ENCODE results near the gene PITHD1.
"Not testable (repeated sequence)": the region's sequence is repeated elsewhere in the genome, so short reads cannot be mapped to it uniquely, and the experiment has no call there.

Gene PITHD1, protein sequence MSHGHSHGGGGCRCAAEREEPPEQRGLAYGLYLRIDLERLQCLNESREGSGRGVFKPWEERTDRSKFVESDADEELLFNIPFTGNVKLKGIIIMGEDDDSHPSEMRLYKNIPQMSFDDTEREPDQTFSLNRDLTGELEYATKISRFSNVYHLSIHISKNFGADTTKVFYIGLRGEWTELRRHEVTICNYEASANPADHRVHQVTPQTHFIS

DNA sequence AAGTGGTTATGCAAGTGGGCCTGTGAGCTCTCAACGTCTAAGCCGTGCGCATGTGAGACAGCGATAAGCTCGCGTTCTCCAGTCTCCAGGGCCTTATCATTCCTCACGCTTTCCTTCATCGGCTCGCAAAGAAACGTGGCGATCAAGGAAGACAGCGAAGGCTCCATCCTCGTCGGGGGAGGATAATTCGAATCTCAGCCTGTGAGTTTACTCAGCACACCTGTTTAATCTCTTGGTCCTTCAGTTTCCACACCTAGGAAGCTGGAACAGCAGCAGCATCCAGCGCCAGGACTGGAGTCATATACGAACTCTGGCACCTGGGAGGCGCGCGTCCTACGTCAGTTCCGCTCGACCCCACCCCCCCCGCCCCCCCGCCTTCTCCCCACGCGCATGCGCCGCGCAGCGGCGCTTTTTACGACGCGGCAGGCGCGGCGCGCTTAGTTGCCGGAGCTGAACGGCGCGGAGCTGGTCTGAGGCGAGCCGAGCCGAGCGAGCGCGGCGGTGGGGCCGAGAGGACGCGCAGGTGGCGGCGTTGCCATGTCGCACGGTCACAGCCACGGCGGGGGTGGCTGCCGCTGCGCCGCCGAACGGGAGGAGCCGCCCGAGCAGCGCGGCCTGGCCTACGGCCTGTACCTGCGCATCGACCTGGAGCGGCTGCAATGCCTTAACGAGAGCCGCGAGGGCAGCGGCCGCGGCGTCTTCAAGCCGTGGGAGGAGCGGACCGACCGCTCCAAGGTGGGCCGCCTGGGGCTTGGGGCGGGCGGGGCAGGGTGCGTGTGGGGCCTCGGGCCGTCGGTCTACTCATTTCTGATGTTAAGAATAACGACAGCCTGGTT is at the start of gene PITHD1:
Gene PITHD1, plus strand, starts transcription at position 440 of the 836 bp plus-strand sequence. Its CDS starts 98 bp downstream, at position 538.
- DNase-seq = peak; percentile 71

DNA sequence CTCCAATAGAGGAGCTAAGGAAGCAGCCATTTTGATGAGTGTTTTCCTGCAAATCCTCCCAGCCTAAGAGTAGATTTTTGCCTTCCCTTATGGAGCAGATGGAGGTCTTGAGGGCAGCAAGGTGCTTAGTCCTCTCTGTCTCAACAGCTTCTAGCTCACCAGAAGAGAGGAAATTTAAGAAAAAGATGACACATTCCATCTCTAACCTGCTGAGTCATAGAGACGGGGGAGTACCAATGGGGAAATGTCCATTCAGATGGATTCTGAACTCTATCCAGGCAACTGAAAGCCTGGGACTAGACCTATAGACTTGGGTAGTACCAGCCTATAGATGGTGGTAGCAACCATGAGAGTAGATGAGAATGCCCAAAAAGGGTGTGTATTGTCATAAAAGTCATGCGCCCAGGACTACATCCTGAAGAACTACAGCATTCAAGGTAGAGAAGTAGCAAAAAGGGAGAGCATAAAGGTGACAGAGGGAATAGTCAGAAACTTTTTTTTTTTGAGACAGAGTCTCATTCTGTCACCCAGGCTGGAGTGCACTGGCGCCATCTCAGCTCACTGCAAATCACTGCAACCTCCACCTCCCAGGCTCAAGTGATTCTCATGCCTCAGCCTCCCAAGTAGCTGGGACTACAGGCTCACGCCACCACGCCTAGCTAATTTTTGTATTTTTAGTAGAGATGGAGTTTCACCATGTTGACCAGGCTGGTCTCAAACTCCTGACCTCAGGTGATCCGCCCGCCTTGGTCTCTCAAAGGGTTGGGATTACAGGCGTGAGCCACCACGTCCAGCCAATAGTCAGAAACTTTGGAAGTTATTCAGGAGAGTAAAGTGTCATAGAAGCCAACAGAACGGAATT is 45.6 kb upstream of the PITHD1 start:
- peak; percentile 58 for DNase-seq

DNA sequence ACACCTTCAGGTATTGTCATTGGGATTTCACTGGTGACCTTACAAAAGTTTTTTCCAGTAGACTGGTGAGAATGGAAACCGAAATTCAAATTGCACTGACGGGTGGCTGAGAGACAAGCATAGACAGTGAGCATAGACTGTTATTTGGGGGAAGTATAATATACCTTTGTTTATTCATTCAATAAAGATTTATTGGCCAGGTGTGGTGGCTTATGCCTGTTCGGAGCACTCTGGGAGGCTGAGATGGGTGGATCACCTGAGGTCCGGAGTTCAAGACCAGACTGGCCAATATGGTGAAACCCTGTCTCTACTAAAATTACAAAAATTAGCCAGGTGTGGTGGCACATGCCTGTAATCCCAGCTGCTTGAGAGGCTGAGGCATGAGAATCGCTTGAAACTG is 44.9 kb upstream of the PITHD1 start:
- DNase-seq = not testable (repeated sequence)

DNA sequence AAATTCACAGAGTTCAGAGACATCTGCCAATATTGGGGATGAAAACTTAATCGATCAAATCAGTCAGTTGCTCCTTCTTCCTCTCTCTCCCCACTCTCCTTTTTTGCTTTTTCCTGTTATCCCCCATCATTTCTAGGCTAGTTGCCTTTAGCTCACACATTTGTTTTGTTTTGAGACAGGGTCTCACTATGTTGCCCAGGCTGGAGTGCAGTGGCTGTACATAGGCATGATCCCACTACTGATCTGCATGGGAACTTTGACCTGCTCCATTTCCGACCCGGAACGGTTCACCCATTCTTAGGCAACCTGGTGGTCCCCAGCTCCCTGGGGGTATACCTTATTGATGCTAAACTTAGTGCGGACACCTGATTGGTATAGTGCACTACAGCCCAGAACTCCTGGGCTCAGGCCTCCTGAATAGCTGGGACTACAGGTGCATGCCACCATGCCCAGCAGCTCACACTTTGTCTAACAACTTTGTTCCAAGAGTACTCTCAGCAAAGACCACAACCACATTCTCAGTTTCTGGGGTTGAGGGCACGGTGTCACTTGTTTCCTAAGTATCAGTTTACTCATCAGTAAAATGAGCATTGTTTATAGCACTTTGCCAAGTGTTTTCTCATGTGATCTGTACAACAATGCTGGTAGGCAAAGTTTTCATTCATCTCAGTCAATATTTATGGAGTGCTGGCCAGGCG is 41.6 kb upstream of the PITHD1 start:
- no peak for DNase-seq

DNA sequence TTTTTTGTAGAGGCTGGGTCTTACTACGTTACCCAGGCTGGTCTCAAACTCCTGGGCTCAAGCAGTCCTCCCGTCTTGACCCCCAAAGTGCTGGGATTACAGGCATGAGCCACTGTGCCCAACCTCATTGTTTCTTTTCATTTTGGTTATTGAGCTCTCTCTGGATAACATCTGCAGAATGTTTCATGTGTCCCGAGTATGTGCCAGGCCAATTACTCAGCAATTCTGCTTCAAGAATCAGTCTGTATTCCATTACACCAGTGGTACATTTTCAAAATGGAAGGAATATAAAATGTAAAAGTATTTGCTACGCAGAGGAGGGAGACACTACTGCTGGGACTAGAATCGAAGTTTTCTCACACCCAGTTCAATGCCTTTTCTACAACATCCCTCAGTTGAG is 36.6 kb upstream of the PITHD1 start:
- no peak for DNase-seq

DNA sequence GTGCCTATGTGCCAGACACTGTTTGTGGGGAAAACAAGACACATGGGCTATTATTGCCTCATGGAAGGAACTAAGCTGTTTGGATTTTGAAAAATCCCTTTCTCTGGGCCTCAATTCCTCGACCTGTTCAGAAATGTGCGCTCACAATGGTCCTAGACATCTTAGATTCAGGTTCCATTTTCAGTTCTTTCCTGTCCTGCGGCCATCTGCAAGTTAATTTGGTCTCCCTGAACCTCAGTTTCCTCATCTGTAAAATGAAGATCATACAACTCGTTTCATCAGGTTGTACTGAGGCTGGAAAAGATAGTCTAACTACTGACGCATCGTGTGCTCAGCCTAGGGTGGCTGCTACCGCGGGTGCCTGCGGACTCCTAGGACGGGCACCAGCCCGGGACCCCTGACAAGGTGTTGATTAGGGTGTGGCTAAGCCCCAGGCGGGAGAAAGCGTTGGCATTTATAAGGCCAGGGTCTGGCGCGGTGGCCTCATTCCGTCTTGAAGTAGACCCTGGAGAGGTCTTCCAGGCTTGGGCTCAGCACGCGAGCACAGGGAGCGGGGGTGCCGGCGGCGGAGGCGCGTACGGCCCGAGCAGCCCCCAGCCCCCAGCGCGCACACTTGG is 35.4 kb upstream of the PITHD1 start:
- DNase-seq = no peak

DNA sequence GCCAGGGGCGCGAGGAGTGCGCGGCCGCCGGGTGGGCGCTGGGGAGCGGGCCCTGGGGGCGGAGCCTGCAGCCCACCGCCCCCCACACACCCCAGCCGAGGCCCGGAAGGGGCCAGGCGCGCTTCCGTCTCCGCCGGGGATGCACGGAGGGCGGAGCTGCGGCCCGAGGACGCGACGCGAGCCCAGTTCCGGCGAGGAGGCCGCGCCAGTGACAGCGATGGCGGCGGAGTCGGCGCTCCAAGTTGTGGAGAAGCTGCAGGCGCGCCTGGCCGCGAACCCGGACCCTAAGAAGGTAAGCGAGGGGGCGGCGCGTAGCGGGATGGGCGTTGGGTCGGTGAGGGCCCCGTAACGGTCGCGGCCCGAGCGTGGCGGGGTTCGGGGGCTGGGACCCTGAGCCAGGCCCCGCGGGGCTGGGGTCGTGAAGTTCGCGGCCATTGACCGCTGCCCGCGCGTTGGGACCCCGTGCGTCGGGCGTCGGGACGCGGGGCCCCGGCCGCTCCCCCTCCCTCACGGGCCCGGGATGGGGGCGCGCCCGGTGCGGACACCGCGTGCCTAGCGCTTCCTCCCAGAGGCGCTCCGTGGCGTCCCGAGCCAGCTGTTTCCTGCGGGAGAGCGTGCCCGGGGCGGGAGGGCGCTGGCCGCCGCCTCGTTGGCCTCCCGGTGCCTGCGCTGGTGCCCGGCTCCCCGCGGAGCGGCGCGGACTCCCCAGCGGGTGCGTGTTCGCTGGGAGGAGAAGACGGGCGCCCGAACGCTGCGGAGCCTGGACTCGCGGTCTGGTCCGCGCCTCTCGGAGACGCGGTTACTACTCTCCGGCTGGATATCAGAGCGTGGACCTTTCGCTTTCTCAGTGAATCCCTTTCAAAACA is 34.7 kb upstream of the PITHD1 start, which contains the start of gene ELOA:
Gene ELOA, plus strand, starts transcription at position 185 of the 866 bp plus-strand sequence. Its CDS starts 33 bp downstream, at position 218.
- peak; percentile 74 for DNase-seq

DNA sequence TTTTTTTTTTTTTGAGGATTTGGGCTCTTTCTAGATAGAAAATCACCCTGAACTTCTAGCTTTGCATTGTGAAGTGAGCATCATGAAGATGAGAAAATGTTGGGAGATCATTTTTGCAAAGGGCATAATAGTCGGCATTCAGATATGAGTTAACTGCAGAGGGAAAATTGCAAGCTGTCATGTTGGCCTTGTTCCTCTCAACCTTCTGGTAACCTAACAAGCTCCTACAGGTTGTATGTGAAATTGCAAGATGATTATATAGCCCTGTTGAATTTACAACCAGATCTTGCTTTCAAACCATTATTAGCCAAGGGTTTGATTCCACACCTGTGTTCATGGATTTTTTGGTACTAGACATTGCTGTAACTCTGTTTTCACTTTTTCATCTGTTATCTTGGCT is 32.7 kb upstream of the PITHD1 start:
- peak; percentile 16 for DNase-seq

DNA sequence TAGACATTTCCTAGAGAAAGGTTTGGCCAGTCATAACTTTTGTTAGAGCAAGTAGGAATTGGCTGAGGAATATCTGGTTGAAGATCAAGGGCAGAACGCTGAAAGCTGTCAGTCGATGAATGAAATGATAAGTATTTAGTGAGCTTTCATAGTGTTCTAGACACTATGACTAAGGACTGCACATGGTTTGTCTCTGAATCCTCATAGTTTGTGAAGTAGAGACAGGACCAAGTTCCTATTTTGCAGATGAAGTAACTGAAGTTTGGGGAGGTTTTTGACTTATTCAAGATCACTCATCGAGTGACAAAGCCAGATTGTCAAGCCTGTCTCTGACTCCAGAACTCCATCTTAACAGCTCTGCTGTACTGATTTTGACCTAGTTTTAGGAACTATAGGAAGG is 30.2 kb upstream of the PITHD1 start:
- no peak for DNase-seq

DNA sequence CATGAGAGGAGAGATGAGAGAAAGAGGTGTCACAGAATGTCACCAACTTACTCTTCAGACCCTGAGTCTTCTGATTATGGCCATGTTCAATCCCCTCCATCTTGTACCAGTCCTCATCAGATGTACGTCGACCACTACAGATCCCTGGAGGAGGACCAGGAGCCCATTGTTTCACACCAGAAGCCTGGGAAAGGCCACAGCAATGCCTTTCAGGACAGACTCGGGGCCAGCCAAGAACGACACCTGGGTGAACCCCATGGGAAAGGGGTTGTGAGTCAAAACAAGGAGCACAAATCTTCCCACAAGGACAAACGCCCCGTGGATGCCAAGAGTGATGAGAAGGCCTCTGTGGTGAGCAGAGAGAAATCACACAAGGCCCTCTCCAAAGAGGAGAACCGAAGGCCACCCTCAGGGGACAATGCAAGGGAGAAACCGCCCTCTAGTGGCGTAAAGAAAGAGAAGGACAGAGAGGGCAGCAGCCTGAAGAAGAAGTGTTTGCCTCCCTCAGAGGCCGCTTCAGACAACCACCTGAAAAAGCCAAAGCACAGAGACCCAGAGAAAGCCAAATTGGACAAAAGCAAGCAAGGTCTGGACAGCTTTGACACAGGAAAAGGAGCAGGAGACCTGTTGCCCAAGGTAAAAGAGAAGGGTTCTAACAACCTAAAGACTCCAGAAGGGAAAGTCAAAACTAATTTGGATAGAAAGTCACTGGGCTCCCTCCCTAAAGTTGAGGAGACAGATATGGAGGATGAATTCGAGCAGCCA is 27.0 kb upstream of the PITHD1 start:
- peak; percentile 8 for DNase-seq

DNA sequence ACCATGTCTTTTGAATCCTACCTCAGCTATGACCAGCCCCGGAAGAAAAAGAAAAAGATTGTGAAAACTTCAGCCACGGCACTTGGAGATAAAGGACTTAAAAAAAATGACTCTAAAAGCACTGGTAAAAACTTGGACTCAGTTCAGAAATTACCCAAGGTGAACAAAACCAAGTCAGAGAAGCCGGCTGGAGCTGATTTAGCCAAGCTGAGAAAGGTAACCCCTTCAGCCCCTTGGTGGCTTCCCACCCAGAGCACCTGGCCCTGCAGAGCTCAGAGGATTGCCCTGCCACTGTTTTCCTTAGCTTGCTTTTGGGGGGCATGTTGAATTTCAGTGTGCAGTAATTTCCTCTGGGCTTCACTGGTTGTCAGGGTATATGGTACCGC is 26.4 kb upstream of the PITHD1 start:
- DNase-seq = no peak

DNA sequence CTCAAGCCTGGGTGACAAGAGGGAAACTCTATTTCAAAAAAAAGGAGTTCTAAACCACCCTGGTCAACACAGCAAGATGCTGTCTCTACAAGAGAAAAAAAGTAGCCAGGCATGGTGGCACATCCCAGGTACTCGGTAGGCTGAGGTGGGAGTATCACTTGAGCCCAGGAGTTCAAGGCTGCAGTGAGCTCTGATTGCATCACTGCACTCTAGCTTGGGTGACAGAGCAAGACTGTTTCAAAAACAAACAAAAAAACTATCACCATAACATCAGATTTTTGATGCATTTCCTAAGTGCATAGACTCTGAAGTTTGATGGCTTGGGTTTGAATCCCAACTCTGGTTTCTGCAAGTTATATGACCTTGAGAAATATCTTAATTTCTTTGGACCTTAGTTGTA is 25.3 kb upstream of the PITHD1 start:
- DNase-seq = no peak

DNA sequence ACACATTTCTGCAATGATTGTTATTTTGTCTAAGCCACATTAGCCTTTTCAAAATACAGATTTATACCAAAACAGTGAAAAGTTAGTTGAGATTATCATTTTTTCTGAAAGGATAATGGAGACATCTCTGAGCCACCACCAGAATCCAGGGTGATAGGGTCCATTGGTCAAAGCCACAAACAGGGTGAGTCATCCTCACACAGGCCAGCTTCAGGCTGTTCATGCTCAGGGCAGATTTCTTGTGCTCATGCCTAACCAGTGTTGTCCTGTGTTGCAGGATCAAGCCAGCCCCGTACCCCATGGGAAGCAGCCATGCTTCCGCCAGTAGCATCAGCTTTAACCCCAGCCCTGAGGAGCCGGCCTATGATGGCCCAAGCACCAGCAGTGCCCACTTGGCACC is 21.5 kb upstream of the PITHD1 start:
- peak; percentile 10 for DNase-seq

DNA sequence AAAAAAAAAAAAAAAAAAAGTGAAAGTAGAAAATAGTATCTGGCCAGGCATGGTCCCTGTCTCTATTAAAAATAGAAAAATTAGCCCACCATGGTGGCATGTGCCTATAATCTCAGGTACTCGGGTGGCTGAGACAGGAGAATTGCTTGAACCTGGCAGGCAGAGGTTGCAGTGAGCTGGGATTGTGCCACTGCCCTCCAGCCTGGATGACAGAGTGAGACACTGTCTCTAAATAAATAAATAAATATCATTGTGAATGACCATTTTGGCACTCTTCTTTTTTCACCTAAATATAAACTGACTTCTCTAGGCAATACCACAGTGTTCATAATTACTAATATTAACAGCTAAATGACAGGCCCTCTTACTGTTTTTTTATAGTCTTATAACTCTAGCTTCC is 20.4 kb upstream of the PITHD1 start:
- DNase-seq = no peak

DNA sequence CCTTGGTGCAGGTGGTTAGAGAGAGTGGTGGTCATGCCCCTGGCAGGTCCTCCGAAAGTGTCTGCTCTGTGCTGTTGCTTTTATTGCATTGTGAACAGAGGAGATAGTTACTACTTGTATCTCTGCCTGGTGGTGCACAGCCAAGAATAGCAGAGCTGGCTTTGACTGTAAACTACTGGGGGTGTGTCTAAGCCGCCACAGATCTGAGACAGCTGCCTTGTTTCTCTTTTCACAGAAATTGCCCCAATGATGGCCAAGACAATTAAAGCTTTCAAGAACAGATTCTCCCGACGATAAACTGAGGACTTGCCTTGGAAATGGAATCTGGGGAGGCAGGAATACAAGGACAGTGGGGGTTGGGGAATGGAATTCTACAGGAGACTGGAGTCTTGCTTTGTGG is 18.9 kb upstream of the PITHD1 start:
- DNase-seq = no peak

DNA sequence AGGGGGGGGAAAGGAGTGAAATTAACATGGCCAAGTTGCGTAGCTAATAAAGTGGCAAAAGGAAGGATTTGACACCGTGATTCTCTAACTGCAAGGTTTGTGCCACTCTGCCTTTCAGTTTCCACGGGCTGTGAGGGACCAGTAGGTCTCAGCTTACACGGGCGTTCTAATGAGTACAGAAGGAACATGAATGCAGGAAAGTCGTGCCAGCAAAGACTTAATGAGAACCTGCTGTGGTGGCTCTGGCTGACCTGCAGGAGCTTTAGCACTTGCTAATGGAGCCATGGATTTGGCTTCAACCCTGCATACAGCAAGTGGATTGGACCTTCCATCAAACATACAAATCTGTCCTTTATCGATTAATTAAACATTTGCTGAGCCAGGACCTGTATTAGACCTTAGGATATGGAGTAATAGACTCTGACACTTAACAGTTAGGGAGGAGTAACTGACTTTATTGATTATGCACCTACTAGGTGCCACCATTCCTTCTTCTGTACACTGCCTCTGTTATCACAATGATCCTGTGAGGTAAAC is 15.1 kb upstream of the PITHD1 start:
- DNase-seq = no peak

DNA sequence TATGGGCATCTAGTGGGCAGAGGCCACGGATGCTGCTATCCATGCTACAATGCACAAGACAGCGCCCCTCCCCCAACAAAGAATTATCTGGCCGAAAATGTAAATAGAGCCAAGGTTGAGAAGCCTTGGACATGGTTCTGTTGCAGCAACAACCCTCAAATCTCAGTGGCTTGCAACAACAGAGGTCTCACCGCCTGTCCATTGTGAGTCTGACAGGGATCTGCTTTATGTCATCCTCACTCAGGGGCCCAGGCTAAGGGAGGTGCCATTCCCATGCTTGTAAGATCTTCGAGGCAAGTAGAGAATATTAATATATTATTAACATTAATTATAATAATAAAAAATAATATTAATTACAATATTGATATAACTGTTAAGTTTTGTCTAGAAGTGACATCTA is 9.5 kb upstream of the PITHD1 start:
- no peak for DNase-seq

DNA sequence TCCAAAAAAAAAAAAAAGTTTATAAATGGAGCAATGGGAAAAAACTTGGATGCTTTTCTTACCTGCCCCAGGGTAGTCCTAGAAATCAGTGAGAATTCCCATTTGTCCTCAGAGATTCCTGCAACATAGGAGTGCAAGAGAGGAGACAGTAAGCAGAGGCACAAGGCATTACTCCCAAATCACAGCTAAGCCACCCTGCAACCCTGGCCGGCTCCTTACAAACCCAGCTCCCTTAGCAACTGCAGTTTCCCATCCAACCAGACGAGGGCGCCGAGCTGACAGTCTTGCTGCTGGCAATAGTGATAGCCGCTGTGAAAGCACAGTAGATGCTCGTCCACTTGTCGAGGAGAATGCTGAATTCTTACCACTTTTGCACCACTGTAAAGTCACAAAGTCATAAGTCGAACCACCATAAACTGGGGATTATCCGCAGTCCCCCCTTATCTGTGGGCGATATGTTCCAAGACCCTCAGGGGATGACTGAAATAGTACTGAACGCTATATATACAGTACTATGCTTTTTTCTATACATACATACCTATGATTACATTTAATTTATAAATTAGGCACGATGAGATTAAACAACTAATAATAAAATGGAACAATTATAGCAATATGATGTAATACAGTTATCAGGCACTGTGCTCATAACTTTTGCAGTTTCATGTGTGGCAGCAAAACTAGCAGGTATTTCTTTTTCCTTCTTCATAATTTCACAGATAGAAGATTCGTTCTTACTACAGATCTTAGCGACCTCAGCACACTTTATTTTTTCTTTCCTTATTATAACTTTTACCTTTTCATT is 6.0 kb upstream of the PITHD1 start:
- peak; percentile 58 for DNase-seq

DNA sequence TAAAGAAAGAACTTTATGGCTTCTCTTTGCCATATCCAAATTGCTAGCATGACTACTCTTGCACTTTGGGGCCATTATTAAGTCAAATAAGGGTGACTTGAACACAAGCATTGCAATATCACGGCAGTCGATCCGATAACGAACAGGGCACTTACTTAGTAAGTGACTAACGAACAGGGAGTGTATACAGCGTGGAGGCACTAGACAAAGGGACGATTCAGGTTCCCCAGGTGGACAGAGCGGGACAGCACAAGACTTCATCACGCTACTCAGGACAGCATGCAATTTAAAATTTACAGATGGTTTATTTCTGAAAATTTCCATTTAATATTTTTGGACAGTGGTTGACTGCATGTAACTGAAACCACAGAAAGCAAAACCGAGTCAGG is 5.4 kb upstream of the PITHD1 start:
- no peak for DNase-seq

All from NCI-H226 (cell line).